GM12864 (cell line): ENCODE measurements around the gene TSPAN9.

Source experiments
- DNase-seq: peaks from one replicate; pipeline ENCODE4 v3.0.0-alpha.2; 2011; ENCODE audit warnings: low read depth
- H3K4me3 ChIP-seq: 2 replicates; pipeline ENCODE4 v1.5.1; 2011; ENCODE audit warnings: mild to moderate bottlenecking, low read depth, low read length, control low read depth
- CTCF ChIP-seq: IDR thresholded peaks from 2 replicates; pipeline ENCODE4 v1.5.1; 2011; ENCODE audit warnings: low read depth, mild to moderate bottlenecking, moderate library complexity, low read length, control low read depth, inconsistent platforms; ENCODE audit errors: missing control alignments

Gene TSPAN9

GRCh38 chr12:3335078-3335487, 257.9 kb downstream of the TSPAN9 start:
- no peak for TF ChIP-seq CTCF

More at GRCh38 chr12:3335078-3335487, 257.9 kb downstream of the TSPAN9 start:
- no peak for DNase-seq
- no peak overlapping the region for H3K4me3 ChIP-seq
